GM18907 (cell line): Measurements from ENCODE around the gene OTX2.

Experiments used
- ATAC-seq: cut with Tn5 transposase; IDR thresholded peaks from one replicate; pipeline ENCODE4 v1.9.1; 2021; ENCODE audit warnings: mild to moderate bottlenecking, moderate library complexity; ENCODE audit not compliant: unreplicated experiment

The OTX2 gene

GRCh38 chr14:56797003-56797568 is 13.2 kb downstream of the OTX2 start:
- no peak for ATAC-seq

GRCh38 chr14:56796259-56796658 is 14.0 kb downstream of the OTX2 start:
- ATAC-seq: no peak

- ATAC-seq: no peak
Measured at GRCh38 chr14:56795284-56795622, 15.0 kb downstream of the OTX2 start.

- ATAC-seq: no peak
Measured at GRCh38 chr14:56794557-56795283, 15.6 kb downstream of the OTX2 start.

- no peak for ATAC-seq
Measured at GRCh38 chr14:56794088-56794556, 16.2 kb downstream of the OTX2 start.

GRCh38 chr14:56789955-56790354 is 20.3 kb downstream of the OTX2 start:
- ATAC-seq: no peak

- no peak for ATAC-seq
Measured at GRCh38 chr14:56787530-56787929, 22.7 kb downstream of the OTX2 start.

- no peak for ATAC-seq
Measured at GRCh38 chr14:56782711-56783110, 27.6 kb downstream of the OTX2 start.

- no peak for ATAC-seq
Measured at GRCh38 chr14:56774503-56774902, 35.8 kb downstream of the OTX2 start.

GRCh38 chr14:56770512-56770911 is 39.8 kb downstream of the OTX2 start:
- ATAC-seq: no peak

GRCh38 chr14:56760164-56760914 is 49.9 kb downstream of the OTX2 start:
- no peak for ATAC-seq

GRCh38 chr14:56759633-56760032 is 50.6 kb downstream of the OTX2 start:
- no peak for ATAC-seq

- ATAC-seq: no peak
Measured at GRCh38 chr14:56759094-56759493, 51.2 kb downstream of the OTX2 start.

GRCh38 chr14:56754921-56755320 is 55.4 kb downstream of the OTX2 start:
- no peak for ATAC-seq

GRCh38 chr14:56753396-56753795 is 56.9 kb downstream of the OTX2 start:
- ATAC-seq: no peak

- ATAC-seq: no peak
Measured at GRCh38 chr14:56752428-56752827, 57.9 kb downstream of the OTX2 start.

GRCh38 chr14:56751471-56751870 is 58.8 kb downstream of the OTX2 start:
- ATAC-seq: no peak
